NOMO-1 treated with dmso at 0.1 percent for 144 hours (cell line): ENCODE measurements around the gene E2F3.
A peak's percentile ranks its signal among the peaks of the same experiment; 100 is the strongest.

Experiments used
- DNase-seq: peaks from one replicate; lab custom pipeline; 2025; ENCODE audit not compliant: unreplicated experiment; lab: John Stamatoyannopoulos, UW

E2F3 gene

GRCh38 chr6:20401205-20402091 is at the start of gene E2F3:
E2F3 (plus strand) TSS chr6:20401879; CDS start chr6:20402233, 354 bp downstream.
- DNase-seq: peak; percentile 98

GRCh38 chr6:20352346-20352745 is 49.3 kb upstream of the E2F3 start:
- DNase-seq: no peak

GRCh38 chr6:20353134-20353533 is 48.5 kb upstream of the E2F3 start:
- no peak for DNase-seq

GRCh38 chr6:20354366-20354765 is 47.3 kb upstream of the E2F3 start:
- no peak for DNase-seq

GRCh38 chr6:20360471-20361119 is 41.1 kb upstream of the E2F3 start:
- no peak for DNase-seq

- DNase-seq: no peak
Measured at GRCh38 chr6:20362623-20363022, 39.1 kb upstream of the E2F3 start.

DNA sequence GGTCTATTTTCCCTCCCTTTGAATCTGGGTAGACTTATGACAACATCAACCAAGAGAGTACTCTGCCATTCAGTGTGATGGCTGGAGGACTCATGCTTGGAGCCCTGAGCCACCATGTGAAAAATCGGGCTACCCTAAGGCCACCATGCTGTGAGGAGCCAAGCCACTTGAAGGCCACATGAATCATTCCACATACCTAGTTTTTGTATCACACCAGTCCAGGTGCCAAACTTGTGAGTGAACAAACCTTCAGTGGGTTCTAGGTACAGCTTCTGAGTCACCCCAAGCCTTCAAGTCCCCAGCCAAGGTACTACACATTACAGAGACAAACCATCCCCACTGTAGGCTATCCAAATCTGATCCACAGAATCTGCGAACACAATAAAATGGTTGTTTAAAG is 37.4 kb upstream of the E2F3 start:
- no peak for DNase-seq

- DNase-seq: no peak
Measured at GRCh38 chr6:20365456-20365855, 36.2 kb upstream of the E2F3 start.

GRCh38 chr6:20366082-20366830 is 35.4 kb upstream of the E2F3 start:
- no peak for DNase-seq

GRCh38 chr6:20367743-20368485 is 33.8 kb upstream of the E2F3 start:
- DNase-seq: no peak

GRCh38 chr6:20370393-20370792 is 31.3 kb upstream of the E2F3 start:
- DNase-seq: no peak

- DNase-seq: no peak
Measured at GRCh38 chr6:20370801-20371200, 30.9 kb upstream of the E2F3 start.

DNA sequence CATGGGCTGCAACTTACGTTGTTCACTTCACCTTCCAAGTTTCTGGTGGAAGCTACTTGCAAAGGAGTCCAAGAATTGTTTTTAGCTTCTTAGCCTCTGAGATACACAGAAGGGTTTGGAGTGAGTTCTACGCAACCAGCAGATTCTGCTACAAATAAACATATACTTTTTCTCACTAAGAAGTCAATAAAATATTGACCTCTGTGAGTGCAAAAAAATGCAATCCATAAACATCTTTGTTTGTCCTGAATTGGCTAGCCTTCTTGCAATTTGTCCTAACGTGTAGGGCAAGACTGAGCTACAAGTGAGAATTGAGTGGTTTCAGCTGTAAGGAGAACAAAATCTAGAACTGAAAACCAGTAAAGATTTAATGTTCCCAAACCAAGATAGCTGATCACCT is 26.2 kb upstream of the E2F3 start:
- DNase-seq: no peak

DNA sequence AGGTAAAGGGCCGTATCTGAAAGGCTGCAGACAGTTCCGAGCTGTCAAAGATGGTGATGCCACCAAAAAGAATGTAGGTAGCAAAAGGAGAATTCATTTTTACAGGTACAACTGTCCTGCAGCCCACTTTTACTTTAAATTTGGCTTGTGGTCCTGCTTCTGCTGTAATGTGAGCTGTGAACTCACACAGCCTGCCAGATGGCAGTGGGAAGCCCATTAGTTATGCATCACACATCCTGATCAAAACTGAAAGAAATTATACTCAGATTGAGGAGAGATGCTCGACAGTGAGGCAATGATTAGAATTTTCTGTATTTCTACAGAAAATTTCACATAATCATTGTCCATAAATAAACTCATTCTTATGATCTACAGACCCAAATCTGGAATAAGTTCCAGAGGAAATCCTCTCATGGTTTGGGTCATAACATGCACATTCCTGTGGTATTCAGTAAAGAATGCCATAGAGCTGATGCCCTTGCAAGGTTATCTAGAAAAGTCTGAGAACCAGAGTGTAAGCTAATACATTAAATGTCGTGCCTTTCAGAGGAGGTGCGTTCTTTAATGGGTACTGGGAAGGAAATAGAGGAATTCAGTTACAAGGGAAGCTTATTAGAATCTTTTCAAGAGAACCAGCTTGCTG is 23.9 kb upstream of the E2F3 start:
- DNase-seq: no peak

DNA sequence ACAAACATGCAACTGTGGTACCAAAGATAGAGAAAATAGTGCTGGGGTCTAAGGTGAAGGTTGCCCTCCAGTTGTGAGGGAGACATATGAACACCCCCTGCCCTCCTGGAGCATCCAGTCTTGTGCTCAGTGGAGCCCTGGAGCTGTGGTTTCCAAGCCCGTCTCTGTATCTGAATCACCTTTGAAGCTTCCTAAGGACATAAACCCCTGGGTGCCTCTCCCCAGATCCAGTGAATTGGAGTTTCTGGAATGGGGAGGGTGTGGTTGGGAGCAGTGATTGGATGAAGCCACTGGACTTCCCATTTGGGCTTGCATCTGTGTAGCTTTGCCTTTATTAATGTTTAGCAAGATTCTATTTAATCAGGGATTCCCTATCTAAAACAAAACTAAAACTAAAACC is 22.4 kb upstream of the E2F3 start:
- no peak for DNase-seq

- DNase-seq: no peak
Measured at GRCh38 chr6:20386218-20386617, 15.5 kb upstream of the E2F3 start.

DNA sequence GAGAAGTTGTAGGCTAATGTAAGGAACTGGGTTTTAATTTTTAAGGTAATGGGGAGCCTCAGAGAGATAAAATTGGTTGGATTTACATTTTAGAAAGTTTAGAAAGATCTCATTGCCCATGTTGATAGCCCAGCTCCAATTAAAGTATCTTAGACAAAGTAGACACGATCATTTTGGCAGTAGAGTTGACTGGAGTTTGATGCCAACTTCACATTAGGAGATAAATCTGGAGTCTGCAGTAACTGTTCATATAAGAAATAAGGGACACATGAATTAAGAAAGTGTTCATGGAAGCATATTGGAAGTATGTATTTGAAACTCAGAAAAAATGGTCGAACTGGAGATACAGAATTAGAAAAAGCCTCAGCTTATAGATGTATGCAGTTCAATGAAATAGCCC is 12.6 kb upstream of the E2F3 start:
- no peak for DNase-seq

DNA sequence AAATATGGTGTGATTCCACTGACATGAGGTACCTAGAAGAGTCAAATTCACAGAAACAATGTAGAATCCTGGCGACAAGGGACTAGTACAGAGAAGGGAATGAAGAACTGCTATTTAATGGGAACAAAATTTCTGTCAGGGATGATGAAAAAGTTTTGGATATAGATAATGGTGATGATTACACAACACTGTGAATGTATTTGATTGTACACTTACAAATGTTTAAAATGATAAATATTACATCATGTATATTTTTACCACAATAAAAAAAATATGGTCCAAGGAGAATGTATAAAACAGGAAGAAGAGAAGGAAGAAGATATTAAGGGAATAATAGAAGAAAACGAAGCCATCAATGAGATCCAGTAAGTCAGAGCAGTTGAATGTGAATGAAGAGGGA is 8.4 kb upstream of the E2F3 start:
- DNase-seq: no peak

GRCh38 chr6:20399518-20399917 is 2.2 kb upstream of the E2F3 start:
- DNase-seq: no peak

DNA sequence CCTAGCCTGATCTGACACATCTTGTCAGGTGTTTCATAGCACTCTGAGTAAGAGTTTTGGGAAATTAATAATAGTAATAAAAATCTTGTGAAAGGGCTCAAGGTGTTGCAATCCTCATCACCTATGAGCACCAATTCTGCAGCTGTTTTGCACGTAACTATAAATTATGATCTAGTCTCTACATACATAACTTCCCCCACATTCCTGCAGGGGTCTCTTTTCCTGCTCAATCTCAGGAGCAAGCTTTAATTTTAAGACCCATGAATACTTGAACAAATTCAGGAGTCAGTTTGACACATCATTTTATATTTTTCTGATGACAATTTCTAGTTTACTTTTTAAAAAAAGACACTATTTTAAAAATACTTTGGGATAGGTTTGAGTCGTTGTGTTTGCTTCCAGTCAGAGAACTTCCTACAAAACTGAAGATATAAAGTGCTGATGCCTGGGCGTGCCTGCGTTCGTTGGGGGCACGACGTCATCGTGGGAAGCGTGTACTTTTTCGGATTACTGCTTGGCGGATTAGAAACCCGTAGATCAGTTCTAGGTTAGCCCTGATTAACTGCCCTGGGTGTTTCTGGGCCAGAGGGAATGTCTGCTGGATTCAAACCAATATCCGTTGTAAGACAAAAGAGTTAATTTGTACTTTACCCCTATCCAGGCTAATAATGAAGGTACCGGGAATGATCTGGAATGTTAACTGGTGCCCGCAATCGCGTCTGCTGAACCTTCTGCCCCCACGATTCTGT is 1.0 kb upstream of the E2F3 start:
- DNase-seq: peak; percentile 41
